Astrocyte of the hippocampus (primary cell): ENCODE data around the gene WRNIP1.
"Not testable (repeated sequence)": the region's sequence is repeated elsewhere in the genome, so short reads cannot be mapped to it uniquely, and the experiment has no call there.

Experiments used
- DNase-seq: peaks from one replicate; pipeline ENCODE4 v3.0.0; 2011; ENCODE audit warnings: low read depth, low spot score

Gene WRNIP1

DNA sequence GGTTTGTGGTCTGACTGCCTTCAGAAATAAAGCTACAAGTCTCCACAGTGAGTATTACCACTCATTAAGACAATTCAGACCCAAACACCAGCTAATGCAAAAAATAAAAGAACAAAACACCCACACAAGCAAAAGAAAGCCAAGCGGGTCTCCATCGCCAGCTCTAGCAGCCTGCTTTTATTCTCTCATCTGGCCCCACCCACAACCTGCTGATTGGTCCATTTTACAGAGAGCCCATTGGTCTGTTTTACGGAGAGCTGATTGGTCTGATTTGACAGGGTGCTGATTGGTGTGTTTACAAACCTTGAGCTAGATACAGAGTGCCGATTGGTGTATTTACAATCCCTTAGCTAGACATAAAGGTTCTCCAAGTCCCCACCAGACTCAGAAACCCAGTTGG, 2.3 kb upstream of the WRNIP1 start:
- DNase-seq: not testable (repeated sequence)

DNA sequence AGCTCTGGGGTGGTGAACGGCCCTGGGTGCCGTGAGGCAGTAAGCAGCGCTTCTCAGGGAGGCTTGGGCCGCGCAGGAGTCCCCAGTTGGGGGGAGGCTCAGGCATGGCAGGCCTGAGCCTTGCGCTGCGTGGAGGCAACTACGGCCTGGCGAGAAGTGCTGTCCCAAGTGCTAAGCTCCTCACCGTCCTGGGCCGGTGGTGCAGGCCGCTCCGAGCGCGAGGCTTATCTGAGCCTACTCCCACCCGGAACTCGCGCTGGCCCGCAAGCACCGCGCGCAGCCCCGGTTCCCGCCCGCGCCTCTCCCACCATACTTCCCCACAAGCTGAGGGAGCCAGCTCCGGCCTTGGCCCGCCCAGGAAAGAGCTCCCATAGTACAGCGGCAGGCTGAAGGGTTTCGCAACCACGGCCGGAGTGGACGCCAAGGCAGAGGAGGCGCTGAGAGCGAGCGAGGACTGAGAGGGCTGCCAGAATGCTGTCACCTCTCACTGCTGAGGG, 1.8 kb upstream of the WRNIP1 start:
- DNase-seq: no peak

DNA sequence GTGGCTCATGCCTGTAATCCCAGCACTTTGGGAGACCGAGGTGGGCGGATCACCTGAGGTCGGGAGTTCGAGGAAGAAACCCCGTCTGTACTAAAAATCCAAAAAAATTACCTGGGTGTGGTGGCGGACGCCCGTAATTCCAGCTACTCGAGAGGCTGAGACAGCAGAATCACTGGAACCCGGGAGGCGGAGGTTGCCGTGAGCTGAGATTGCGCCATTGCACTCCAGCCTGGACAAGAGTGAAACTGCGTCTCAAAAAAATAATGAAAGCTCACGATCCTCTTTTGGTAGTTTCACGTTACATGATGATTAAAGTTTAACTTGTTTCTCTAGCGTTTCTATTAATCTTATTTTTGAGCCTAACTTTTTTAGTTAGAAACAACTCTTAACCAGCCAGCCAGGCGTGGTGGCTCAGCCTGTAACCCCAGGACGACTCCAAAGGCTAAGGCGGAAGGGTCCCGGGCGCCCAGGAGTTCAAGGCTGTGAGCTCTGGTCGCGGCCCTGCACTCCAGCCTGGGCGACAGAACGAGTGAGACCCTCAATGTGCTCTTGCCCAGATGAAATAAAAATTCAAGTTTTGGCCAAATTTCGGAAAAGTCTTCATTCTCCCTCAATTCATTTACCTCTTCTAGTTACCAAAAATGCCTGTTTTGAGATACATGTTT, 1.2 kb upstream of the WRNIP1 start:
- DNase-seq: no peak

DNA sequence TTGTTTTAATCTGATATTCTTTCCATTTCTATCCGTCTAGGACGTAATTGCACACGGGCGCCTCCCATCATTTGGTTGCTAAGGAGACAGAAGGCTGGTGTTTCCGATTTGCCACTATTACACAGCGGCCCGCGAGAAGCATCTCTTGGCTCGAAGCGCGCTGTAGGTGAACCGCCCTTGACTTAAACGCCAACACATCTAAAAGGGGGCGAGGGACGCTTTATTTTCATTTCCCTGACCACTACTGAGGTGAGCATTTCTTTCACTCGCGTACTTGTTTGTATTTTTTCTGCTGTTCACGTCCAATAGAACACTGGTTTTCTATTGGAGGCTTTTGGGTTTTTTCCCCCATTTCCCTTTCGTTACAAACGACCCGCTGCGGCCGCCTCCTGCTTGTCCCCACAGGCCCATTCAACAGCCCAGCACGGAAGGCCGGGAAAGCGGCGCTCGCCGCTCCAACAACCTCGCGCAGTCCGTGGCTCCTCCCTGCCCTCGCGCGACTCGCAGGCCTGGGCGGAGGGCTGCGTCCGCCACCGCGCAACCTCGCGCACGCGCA, 505 bp upstream of the WRNIP1 start:
- DNase-seq: peak; percentile 74

- DNase-seq: peak; percentile 82
Measured at GRCh38 chr6:2765896-2766766, 938 bp downstream of the WRNIP1 start.

DNA sequence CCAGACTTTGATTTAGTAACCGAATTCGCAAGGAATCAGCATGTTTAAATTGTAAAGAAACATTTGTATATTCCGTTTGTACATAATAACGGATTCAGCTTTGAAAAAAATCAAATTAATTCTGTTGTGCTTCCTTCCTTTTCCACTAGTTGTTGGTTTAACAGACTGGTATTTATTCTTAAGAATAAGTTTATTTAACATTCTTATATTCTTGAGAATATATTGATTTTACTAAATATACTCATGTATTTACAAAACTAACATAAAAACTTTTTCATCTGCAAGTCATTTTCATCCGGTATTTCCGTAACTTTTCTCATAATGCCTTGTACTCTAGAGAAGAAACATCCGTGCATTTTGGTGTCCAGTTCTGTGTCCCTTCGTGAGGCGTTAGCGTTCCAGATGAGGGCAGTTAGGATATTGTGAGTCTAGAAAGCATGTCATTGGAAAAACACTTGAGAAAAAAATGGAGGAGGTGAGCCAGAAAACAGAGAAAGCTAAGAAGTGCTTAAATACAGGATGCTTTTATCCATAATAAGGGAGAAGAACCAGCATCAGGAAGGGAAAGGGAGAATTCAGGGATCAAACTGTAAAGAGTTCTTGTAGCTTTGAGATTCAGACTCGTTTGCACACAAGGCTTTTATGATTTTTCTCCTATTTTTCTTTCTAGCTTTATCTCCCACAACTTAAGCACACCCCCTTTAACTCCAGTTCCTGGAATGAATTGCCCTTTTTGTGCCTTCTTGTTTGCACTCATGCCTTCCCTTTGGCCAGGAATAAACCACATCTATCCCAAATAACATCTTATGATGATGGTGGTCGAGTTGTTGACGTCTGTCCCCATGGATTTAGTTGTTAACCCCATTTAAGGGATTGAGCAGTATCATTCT, 1.8 kb downstream of the WRNIP1 start:
- DNase-seq: peak; percentile 34

DNA sequence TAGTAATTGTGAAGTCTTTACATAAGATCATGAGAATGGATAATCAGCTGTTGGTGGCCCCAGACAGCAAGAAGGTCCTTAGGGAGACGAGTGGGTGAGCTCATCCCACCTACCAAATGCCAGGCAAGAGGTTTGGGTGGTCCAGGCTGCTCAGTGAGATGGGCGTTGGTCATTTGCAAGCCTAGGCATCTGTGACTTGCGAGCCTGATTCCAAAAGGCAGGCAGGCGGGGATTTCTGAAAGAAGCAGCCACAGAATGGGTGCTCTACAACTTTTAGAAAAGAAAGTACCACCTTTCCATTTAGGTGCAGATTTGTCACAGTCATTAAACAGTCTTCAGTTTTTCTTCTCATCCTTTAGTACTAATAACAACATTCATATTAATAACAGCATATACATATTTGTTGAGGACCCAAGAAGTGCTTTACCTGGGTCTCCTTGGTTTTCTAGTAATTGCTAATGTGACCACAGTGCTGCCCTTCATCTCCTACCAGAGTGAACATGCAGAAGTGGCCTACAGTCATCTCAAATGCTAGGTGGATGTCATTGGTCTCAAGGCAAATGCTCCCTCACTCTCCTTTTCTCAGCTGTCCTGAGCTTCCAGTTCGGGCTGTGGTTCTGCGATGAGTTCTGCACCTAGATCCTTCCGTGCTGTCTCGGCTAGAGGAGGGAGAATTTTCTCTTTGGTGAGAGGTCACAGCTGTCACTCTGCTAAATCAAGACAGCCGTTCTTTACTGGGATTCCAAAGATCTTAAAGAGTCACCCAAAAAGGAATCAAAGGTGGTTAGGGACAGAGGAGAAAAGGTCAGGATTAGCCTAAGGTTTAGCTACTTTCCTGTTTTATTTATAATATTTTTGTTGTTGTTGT, 2.7 kb downstream of the WRNIP1 start:
- DNase-seq: no peak

GRCh38 chr6:2768696-2769095, 3.5 kb downstream of the WRNIP1 start:
- DNase-seq: no peak

GRCh38 chr6:2770171-2770570, 5.0 kb downstream of the WRNIP1 start:
- peak; percentile 28 for DNase-seq

DNA sequence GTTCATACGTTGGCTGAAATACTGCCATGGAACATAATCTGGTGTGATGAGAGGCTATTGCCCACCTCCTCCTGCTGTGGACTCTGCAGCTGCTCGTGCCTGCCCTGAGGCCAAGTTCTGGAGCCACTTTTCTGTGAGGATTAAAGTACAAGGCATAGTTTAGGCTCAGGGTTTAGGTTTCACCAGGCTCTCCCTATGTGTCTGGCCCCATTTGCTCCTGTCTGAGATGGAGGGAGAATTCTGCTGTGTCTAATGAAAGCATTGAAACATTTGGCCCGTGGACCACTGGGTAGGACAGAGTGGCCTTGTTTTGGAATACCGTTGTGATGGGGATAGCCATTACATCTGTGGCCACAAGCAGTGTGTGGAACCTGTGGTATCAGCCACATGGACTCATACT, 5.9 kb downstream of the WRNIP1 start:
- no peak for DNase-seq

- DNase-seq: no peak
Measured at GRCh38 chr6:2772840-2773239, 7.6 kb downstream of the WRNIP1 start.

DNA sequence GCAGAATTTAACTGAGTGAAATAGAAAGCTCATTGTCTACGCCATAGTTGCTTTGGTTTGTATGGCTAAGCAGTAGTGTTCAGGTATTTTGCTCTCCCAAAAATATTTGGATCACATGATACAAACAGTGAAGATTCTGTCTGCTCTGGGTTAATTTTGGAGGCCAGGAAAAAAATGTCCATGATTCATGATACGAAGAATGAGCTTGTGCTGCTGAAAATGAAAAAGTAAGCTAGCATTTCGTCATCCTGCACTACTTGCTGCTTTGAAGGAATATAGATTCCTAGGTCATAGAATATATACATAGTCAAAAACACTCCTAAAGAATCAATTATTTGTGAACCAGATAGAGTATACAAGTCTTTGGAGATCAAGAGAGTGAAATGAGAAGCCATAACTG, 8.3 kb downstream of the WRNIP1 start:
- no peak for DNase-seq

GRCh38 chr6:2775003-2775402, 9.8 kb downstream of the WRNIP1 start:
- DNase-seq: no peak

GRCh38 chr6:2777249-2777648, 12.1 kb downstream of the WRNIP1 start:
- DNase-seq: no peak

DNA sequence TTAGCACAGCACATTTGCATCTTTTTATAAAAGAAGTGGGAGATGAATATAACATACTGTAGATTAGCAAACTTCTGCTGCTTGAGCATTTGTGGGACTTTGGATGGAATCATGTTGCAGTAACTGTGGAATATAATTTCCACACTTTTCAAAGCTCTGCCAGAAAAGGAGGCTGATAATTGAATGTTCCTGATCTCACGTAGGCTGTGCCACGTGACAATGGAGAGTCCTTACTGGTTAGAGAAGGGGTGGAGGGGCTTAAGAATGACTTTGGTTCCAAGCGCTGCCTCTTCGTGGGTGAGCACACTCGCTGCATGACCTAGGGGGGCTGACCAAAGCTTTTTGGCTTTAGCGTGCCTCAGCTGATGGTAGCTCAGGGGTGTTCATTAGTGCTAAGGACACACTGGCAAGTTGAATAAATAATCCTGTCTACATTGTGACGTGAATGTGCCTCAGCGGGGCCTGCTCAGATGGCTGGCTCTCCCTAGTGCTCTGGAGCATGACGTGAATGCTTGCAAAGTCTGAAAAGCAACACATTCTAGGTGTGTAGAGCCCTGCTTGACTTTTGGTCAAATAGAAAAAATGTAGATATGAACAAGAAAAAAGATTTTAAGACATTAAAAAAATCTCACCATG, 15.0 kb downstream of the WRNIP1 start:
- DNase-seq: no peak

GRCh38 chr6:2781685-2782355, 16.6 kb downstream of the WRNIP1 start:
- no peak for DNase-seq

- no peak for DNase-seq
Measured at GRCh38 chr6:2782356-2782708, 17.1 kb downstream of the WRNIP1 start.

DNA sequence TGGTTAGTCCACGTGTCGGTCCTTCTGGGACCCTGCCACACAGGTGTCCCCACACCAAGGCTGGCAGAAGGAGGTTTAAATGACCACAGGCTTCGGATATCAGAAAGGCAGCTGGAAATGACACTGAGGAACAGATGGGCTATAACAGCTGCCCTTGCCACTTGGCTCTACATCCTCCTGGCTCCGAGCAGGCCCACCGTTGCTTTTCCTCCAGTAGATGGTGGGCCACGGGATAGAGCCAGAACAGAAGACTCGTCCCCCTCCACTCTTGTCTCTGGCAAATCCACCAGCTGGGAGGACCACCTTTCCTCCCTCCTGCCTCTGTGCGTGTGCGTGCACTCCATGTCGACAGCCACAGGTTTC, 17.6 kb downstream of the WRNIP1 start:
- no peak for DNase-seq

- DNase-seq: no peak
Measured at GRCh38 chr6:2783188-2783963, 18.2 kb downstream of the WRNIP1 start.
